ENCODE measurements around the gene CCR1.
"Not testable (repeated sequence)": the region's sequence is repeated elsewhere in the genome, so short reads cannot be mapped to it uniquely, and the experiment has no call there.

CCR1 gene

GRCh38 chr3:46212101-46212500 lies 4.0 kb upstream of the CCR1 start:
- no peak for DNase-seq (ENCODE audit: low read depth in 2 of 2)

- DNase-seq (ENCODE audit: low read depth in 2 of 2): no peak
Observed at GRCh38 chr3:46209746-46210470, 1.8 kb upstream of the CCR1 start.

DNA sequence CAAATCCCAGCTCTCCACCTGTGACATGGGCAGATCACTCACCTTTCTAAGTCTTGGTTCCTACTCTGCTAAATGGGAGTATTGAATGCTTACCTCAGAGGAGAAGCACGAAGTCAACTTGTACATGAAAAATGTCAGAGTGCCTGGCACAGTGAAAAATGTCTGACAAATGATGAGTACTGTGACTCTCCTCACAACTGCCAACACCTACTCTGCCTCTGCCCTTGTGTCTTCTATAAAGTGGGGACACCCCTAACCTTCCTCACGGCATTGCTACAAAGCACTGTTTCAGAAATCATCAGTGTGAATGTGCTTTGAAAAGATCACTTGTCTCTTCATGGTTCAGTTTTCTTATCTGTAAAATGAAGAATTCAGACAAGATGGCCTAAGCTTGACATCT lies 940 bp upstream of the CCR1 start:
- DNase-seq (ENCODE audit: low read depth in 2 of 2): no peak

DNA sequence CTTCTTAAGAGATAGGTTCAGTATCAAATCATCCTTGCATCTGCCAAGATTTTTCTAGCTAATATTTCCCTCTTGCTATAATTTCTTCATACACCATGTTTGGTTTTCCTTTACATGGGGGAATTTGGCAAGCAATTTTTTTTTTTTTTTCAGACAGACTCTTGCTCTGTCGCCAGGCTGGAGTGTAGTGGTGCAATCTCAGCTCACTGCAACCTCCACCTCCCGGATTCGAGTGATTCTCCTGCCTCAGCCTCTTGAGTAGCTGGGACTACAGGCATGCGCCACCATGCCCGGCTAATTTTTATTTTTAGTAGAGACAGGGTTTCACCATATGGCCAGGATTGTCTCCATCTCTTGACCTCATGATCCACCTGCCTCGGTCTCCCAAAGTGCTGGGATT lies 599 bp downstream of the CCR1 start:
- DNase-seq (ENCODE audit: low read depth in 2 of 2): not testable (repeated sequence)

GRCh38 chr3:46206282-46207015 lies 1.7 kb downstream of the CCR1 start:
- DNase-seq (ENCODE audit: low read depth in 2 of 2): no peak

- DNase-seq (ENCODE audit: low read depth in 2 of 2): no peak
Observed at GRCh38 chr3:46205286-46205960, 2.7 kb downstream of the CCR1 start.

- no peak for DNase-seq (ENCODE audit: low read depth in 2 of 2)
Observed at GRCh38 chr3:46203681-46204080, 4.4 kb downstream of the CCR1 start.

DNA sequence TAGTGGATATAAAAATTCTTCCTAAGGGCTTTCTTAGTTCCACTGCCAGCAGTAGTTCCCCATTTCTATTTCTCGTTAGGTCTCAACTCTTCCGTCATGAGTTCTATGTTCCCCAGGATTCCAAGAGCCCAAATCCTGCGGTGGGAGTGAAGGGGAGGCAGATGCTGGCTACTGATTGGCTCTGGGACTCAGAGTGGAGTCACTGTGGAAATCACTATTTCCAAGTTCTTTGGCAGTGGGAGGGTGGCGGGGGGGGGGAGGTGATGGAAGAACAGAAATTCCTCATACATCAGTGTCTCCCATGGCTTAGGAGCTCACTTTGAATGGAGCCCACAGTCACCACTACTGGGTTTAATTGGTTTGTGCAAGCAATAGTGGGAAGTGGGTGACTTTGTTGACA lies 5.6 kb downstream of the CCR1 start:
- DNase-seq (ENCODE audit: low read depth in 2 of 2): no peak

DNA sequence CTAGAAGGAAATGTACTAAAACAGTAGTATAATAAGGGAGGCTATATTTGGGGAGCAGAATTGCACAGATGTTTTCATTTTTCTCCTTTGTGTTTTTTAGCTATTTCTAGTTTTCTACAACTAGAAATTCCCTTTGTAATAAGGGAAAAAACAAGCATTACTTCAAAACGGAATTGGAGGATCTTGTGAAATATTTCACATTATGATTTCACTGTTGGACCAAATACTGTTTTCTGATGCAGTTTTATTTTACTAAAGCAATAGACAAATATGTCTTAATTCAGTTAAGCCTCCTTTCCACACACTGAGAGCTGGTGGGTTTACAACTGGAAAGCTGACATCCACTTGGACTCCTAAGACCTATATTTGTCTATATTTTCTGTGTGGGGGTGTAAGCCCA lies 7.3 kb downstream of the CCR1 start:
- DNase-seq (ENCODE audit: low read depth in 2 of 2): no peak

GRCh38 chr3:46200211-46200610 lies 7.9 kb downstream of the CCR1 start:
- no peak for DNase-seq (ENCODE audit: low read depth in 2 of 2)

- no peak for DNase-seq (ENCODE audit: low read depth in 2 of 2)
Observed at GRCh38 chr3:46196261-46196957, 11.7 kb downstream of the CCR1 start.

DNA sequence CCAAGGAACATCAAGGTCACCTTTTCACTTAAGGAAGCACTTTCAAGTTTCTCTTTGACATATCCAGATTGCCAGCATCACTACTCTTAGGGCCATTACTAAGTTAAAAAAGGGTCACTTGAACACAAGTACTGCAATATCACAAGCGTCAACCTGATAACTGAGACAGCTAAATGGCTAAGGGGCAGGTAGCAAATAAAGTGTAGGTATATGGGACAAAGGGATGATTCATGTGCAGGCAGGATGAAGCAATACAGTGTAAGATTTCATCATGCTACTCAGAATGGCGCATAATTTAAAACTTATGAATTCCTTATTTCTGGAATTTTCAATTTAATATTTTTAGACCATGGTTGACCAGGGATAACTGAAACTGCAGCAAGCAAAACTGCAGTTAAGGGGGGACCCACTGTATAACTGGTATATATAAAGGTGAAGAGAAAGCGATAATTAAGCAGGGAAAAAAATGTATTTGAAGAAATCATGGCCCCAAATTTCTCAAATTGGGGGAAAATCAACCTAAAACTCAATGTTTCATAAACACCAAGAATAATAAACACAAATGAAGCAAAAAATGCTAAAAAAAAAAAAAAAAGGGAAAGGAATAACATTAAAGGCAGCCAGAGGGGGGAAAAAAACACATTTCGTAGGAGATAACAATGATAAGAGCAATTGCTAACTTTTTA lies 13.1 kb downstream of the CCR1 start:
- DNase-seq (ENCODE audit: low read depth in 2 of 2): no peak

DNA sequence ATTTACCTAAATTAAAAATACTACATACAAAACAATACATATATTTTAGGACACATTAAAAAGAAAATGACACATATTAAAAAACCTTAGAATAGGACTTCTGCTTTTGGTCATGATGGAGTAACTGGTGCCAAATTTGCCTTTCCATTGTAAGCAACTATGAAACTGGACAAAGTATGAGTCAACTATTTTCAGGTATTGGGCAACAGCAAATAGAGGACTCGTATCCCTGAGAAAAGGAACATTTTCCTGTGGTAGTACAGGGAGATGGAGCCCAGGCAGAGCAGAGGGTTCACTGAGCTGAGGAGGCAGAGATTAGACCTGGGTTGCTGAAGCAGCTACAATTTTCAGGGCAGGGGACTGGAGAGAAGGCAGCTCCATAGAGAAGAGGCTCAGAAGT lies 14.7 kb downstream of the CCR1 start:
- no peak for DNase-seq (ENCODE audit: low read depth in 2 of 2)

- DNase-seq (ENCODE audit: low read depth in 2 of 2): no peak
Observed at GRCh38 chr3:46192939-46193338, 15.2 kb downstream of the CCR1 start.

DNA sequence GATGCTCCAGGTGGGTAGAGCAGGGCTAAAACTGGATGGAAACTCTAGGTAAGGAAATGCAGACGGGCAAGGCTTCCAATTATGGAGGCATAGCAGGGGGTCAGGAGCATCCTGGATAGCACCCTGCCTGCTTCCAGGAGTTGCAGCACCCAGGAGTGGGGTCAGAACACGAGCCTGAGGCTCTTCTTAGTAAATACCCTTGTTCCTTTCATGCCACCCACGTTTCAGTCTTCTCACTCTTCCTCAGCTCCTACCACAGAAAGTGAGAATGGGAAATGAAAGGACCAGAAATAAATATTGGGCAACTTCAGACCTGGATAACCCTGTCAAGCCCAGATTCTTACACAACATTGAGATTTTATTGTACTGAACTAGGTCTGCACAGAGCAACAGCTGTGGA lies 16.4 kb downstream of the CCR1 start:
- no peak for DNase-seq (ENCODE audit: low read depth in 2 of 2)

DNA sequence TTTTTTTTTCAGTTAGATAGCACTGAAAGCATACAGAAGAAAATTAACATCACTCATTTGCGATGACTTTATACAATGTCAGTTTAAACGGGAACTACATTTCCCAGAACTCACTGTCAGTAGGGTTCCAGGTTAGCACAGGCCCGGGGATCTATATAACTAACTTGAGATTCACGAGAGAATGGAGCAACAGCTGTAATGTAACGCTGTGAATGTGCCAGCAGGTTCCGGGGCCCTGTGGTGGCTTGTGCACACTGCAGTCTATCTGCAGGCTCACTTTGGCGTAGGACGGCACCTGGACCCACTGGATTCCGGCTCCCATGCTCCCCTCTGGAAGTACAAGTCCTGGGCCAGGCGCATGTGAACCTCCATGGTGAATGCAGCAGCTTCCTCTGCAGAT lies 19.4 kb downstream of the CCR1 start:
- no peak for DNase-seq (ENCODE audit: low read depth in 2 of 2)

DNA sequence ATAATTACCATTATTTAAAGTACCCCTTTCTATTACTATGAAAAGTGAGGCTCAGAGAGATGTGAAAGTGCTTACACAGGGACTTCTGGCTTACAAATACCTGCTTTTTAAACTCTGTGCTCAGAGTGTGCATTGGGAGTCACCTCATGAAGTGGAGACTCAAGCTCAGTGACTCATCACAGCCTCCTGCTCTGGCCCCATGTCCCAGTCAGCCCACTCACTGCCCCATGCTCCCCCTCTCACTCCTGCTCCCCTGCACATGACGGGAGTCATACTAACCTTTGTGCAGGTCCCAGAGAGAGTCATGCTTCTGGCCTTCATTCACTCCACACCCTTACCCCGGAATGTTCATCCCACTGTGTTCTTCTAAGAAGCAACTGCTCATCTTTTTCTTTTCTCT lies 20.2 kb downstream of the CCR1 start:
- no peak for DNase-seq (ENCODE audit: low read depth in 2 of 2)

- no peak for DNase-seq (ENCODE audit: low read depth in 2 of 2)
Observed at GRCh38 chr3:46187341-46187700, 20.8 kb downstream of the CCR1 start.

- DNase-seq (ENCODE audit: low read depth in 2 of 2): no peak
Observed at GRCh38 chr3:46186471-46187340, 21.4 kb downstream of the CCR1 start.

DNA sequence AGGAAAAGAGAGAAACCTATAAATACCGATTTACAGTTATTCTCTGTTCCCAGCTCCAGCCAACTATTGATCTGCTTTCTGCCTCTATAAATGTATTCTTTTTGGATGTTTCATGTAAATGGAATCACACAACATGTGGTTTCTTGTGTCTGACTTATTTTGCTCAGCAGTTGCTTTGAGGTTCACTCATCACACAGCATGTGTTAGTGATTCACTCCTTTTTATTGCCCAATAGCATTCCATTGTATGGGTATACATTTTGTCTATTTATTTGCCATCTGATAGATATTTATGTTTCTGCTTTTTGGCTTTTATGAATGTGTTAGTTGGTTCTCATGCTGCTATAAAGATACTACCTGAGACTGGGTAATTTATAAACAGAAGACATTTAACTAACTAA lies 23.6 kb downstream of the CCR1 start:
- DNase-seq (ENCODE audit: low read depth in 2 of 2): no peak

GRCh38 chr3:46183330-46183729 lies 24.8 kb downstream of the CCR1 start:
- no peak for DNase-seq (ENCODE audit: low read depth in 2 of 2)

Measured in stimulated activated CD8-positive, alpha-beta memory T cell treated with anti-CD3 and anti-CD28 coated beads, Interleukin-15, amount 100 ng/mL, for 4 hours (primary cell).